ENCODE results near the gene BMERB1. TPM values are rescaled to one million over a fixed set of nuclear protein-coding genes. Genes with fewer than 3 reads are reported as not detected.

Gene BMERB1
- total RNA-seq, 1 donor from 2014 or later = 26.4 TPM

DNA sequence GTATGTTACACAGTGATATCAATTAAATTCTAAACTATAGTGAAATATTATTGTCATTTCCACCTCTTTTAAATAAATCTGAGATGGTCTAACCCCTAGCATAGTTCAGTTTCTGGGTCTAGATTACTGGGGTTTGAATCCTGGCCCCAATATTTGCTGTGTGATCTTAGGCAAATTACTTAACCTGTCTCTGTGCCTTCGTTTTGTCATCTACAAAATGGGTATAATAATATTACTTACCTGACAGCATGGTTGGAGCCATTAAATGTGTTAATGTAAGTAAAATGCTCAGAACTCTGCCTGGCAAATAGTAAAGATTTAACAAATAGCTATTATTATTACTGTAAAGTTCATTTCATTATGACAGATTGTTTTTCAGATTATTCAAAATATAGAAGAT, 52.3 kb downstream of the BMERB1 start:
- TF ChIP-seq, protein P1, sequence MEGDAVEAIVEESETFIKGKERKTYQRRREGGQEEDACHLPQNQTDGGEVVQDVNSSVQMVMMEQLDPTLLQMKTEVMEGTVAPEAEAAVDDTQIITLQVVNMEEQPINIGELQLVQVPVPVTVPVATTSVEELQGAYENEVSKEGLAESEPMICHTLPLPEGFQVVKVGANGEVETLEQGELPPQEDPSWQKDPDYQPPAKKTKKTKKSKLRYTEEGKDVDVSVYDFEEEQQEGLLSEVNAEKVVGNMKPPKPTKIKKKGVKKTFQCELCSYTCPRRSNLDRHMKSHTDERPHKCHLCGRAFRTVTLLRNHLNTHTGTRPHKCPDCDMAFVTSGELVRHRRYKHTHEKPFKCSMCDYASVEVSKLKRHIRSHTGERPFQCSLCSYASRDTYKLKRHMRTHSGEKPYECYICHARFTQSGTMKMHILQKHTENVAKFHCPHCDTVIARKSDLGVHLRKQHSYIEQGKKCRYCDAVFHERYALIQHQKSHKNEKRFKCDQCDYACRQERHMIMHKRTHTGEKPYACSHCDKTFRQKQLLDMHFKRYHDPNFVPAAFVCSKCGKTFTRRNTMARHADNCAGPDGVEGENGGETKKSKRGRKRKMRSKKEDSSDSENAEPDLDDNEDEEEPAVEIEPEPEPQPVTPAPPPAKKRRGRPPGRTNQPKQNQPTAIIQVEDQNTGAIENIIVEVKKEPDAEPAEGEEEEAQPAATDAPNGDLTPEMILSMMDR (conservative IDR thresholded peaks at IDR 0.05) = no peak
- Mint-ChIP-seq H3K4me3 (no peak overlapping the region), H3K4me1 (ENCODE audit: unreplicated experiment) (peaks cover 5% of the 10 kb centered on the region), H3K9me3 (no peaks in the 10 kb centered on the region), H3K36me3 (no peaks in the 10 kb centered on the region), H3K27me3 (no peaks in the 10 kb centered on the region), H3K27ac (no peak overlapping the region)
- DNase-seq (ENCODE audit: extremely low spot score, unreplicated experiment) = no peak

DNA sequence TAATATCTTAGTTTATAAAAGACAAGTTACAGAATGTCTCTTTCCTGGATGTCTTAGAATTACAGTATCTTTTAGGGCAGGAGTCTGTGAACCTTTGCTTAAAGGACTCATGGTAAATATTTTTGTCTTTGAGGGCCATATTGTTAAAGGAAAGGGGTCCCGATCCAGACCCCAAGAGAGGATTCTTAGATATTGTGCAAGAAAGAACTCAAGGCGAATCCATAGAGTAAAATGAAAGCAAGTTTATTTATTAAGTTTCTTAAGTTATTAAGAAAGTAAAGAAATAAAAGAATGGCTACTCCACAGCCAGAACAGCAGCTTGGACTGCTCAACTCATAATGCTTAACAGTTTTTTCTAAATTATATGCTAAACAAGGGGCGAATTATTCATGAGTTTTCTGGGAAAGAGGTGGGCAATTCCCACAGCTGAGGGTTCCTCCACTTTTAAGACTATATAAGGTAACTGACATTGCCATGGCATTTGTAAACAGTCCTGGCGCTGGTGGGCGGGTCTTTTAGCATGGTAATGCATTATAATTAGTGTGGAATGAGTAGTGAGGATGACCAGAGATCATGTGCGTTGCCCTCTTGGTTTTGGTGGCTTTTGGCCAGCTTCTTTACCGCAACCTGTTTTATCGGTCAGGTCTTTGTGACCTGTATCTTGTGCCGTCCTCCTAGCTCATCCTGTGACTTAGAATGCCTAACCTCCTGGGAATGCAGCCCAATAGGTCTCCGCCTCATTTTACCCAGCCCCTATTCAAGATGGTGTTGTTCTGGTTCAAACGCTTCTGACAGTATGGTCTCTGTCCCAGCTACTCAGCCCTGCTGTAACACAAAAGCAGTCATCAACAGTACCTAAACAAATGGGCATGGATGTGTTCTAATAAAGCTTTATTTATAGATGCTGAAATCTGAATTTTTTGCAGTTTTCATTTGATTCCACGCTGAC, 53.2 kb downstream of the BMERB1 start:
- no peak overlapping the region for H3K27ac Mint-ChIP-seq
- TF ChIP-seq, protein P1 (conservative IDR thresholded peaks at IDR 0.05) = no peak
- no peaks in the 10 kb centered on the region for H3K4me1 Mint-ChIP-seq (ENCODE audit: unreplicated experiment)
- DNase-seq (ENCODE audit: extremely low spot score, unreplicated experiment) = no peak
- no peaks in the 10 kb centered on the region for H3K36me3 Mint-ChIP-seq
- no peak overlapping the region for H3K4me3 Mint-ChIP-seq
- H3K9me3 Mint-ChIP-seq = no peaks in the 10 kb centered on the region
- H3K27me3 Mint-ChIP-seq = no peaks in the 10 kb centered on the region

DNA sequence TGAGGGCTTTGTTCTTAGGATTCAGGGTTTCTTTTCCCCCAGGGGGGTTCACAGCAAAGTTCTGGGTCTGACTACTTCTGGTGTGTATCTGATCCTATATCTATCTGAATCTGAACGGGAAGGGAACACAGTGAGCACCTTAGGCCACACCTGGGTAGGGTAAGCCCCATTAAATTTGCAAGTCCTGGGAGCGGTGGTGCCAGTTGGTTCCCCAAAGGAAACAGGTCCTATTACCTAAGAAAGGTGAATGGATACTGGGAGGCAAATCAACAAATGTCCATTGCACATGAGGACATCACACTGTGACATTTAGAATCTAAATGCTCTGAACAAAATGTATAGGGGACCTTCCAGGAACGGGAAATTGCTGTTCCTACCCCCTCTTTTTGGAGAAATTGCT, 54.6 kb downstream of the BMERB1 start:
- Mint-ChIP-seq H3K27ac (no peak overlapping the region), H3K4me3 (no peak overlapping the region), H3K9me3 (no peaks in the 10 kb centered on the region), H3K27me3 (peaks cover 4% of the 10 kb centered on the region), H3K36me3 (no peaks in the 10 kb centered on the region), H3K4me1 (ENCODE audit: unreplicated experiment) (peaks cover 8% of the 10 kb centered on the region)
- TF ChIP-seq, protein P1 (conservative IDR thresholded peaks at IDR 0.05) = no peak
- DNase-seq (ENCODE audit: extremely low spot score, unreplicated experiment) = no peak

- H3K4me3 Mint-ChIP-seq = no peak overlapping the region
- H3K9me3 Mint-ChIP-seq = no peaks in the 10 kb centered on the region
- peak; percentile 29 for DNase-seq (ENCODE audit: extremely low spot score, unreplicated experiment)
- H3K36me3 Mint-ChIP-seq = no peaks in the 10 kb centered on the region
- H3K27ac Mint-ChIP-seq = no peak overlapping the region
- TF ChIP-seq, protein P1 (conservative IDR thresholded peaks at IDR 0.05) = no peak
- peaks cover 9% of the 10 kb centered on the region for H3K4me1 Mint-ChIP-seq (ENCODE audit: unreplicated experiment)
- H3K27me3 Mint-ChIP-seq = peaks cover 4% of the 10 kb centered on the region
These were observed 55.8 kb downstream of the BMERB1 start for GRCh38 chr16:15490123-15490711.

- TF ChIP-seq, protein P1 (conservative IDR thresholded peaks at IDR 0.05) = no peak
- peaks cover 5% of the 10 kb centered on the region for H3K36me3 Mint-ChIP-seq
- peaks cover 11% of the 10 kb centered on the region for H3K27me3 Mint-ChIP-seq
- no peak overlapping the region for H3K27ac Mint-ChIP-seq
- H3K9me3 Mint-ChIP-seq = peaks cover 6% of the 10 kb centered on the region
- DNase-seq (ENCODE audit: extremely low spot score, unreplicated experiment) = no peak
- peaks cover 9% of the 10 kb centered on the region for H3K4me1 Mint-ChIP-seq (ENCODE audit: unreplicated experiment)
- H3K4me3 Mint-ChIP-seq = no peak overlapping the region
These were observed 57.0 kb downstream of the BMERB1 start for GRCh38 chr16:15491411-15491810.
